Panc1 (cell line): ENCODE data around the gene FAM210B.

Experiments used
- POLR2AphosphoS5 ChIP-seq: IDR thresholded peaks from 2 replicates; pipeline ENCODE4 v1.6.1; 2012; ENCODE audit warnings: mild to moderate bottlenecking, low read depth, low read length, moderate library complexity
- SIN3A ChIP-seq: IDR thresholded peaks from 2 replicates; pipeline ENCODE4 v1.6.1; 2012; ENCODE audit warnings: low read depth, mild to moderate bottlenecking, low read length, moderate library complexity, borderline replicate concordance; ENCODE audit not compliant: insufficient read depth
- TF ChIP-seq, protein P1 (sequence below): fragments of 450-650 bp; IDR thresholded peaks from 2 replicates; pipeline ENCODE4 v1.5.1; 2017; ENCODE audit warnings: mild to moderate bottlenecking

DNA sequence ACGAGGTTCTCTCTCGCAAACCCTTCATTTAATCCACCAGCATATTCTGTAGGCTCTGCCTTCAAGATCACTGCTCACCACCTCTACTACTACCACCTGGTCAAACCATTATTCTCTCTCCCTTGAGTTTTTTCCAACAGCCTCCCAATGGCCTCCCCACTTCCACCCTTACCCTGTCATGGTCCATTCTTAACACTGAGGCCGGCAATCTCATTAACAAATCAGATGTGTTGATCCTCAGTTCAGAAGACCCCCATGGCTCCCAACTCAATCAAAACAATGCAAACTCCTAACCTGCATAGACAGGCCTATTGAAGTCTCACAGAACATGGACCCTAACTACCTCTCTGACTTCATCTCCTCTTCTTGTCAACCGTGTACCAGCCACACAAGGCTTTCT lies 31.0 kb downstream of the FAM210B start:
- TF ChIP-seq, protein P1, sequence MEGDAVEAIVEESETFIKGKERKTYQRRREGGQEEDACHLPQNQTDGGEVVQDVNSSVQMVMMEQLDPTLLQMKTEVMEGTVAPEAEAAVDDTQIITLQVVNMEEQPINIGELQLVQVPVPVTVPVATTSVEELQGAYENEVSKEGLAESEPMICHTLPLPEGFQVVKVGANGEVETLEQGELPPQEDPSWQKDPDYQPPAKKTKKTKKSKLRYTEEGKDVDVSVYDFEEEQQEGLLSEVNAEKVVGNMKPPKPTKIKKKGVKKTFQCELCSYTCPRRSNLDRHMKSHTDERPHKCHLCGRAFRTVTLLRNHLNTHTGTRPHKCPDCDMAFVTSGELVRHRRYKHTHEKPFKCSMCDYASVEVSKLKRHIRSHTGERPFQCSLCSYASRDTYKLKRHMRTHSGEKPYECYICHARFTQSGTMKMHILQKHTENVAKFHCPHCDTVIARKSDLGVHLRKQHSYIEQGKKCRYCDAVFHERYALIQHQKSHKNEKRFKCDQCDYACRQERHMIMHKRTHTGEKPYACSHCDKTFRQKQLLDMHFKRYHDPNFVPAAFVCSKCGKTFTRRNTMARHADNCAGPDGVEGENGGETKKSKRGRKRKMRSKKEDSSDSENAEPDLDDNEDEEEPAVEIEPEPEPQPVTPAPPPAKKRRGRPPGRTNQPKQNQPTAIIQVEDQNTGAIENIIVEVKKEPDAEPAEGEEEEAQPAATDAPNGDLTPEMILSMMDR: no peak
- TF ChIP-seq POLR2AphosphoS5: no peak
- TF ChIP-seq SIN3A: no peak
